Mesenchymal stem cell (in vitro differentiated cells and primary cell): ENCODE measurements around the gene GALNT12.

Experiments
- DNase-seq: peaks from one replicate; pipeline ENCODE4 v3.0.0-alpha.2; 2013
- H2AFZ ChIP-seq: one replicate; pipeline ENCODE4 v1.6.1; 2013; ENCODE audit warnings: low read depth, mild to moderate bottlenecking, control low read depth, inconsistent platforms, low read length, moderate library complexity
- H2AK5ac ChIP-seq: 2 replicates; pipeline ENCODE4 v1.6.1; 2013; ENCODE audit warnings: low read length, moderate library complexity, mild to moderate bottlenecking, inconsistent platforms; ENCODE audit not compliant: severe bottlenecking
- H2BK120ac ChIP-seq: one replicate; pipeline ENCODE4 v1.6.1; 2013; ENCODE audit warnings: low read depth, mild to moderate bottlenecking, inconsistent platforms, low read length, moderate library complexity
- H2BK12ac ChIP-seq, 2 experiments: one replicate each; pipeline ENCODE4 v1.6.1; 2013; ENCODE audit warnings: inconsistent platforms in 2 of 2, low read length in 2 of 2, mild to moderate bottlenecking in 2 of 2, moderate library complexity in 2 of 2, control low read depth in 1 of 2
- H2BK15ac ChIP-seq: one replicate; pipeline ENCODE4 v1.6.1; 2013; ENCODE audit warnings: mild to moderate bottlenecking, low read depth, inconsistent platforms; ENCODE audit not compliant: poor library complexity, severe bottlenecking
- H2BK5ac ChIP-seq: 2 replicates; pipeline ENCODE4 v1.6.1; 2013; ENCODE audit warnings: low read depth, mild to moderate bottlenecking, low read length, control low read depth, inconsistent platforms; ENCODE audit not compliant: poor library complexity, severe bottlenecking
- H3K14ac ChIP-seq, 2 experiments: one replicate each; pipeline ENCODE4 v1.6.1; 2013; ENCODE audit warnings: inconsistent platforms in 2 of 2, low read length in 2 of 2, control low read depth in 1 of 2, mild to moderate bottlenecking in 1 of 2, moderate library complexity in 1 of 2
- H3K18ac ChIP-seq, 2 experiments: one replicate each; pipeline ENCODE4 v1.6.1; 2013; ENCODE audit warnings: inconsistent platforms in 2 of 2, low read length in 2 of 2, control low read depth in 1 of 2, low read depth in 1 of 2, mild to moderate bottlenecking in 1 of 2
- H3K23ac ChIP-seq, 2 experiments: one replicate each; pipeline ENCODE4 v1.6.1; 2013; ENCODE audit warnings: inconsistent platforms in 2 of 2, low read length in 2 of 2, mild to moderate bottlenecking in 2 of 2, moderate library complexity in 2 of 2, control low read depth in 1 of 2
- H3K27ac ChIP-seq: 2 replicates; pipeline ENCODE4 v1.5.1; 2013; ENCODE audit warnings: mild to moderate bottlenecking, moderate library complexity, low read length, control low read depth, inconsistent platforms; ENCODE audit not compliant: poor library complexity, severe bottlenecking
- H3K27me3 ChIP-seq, 2 experiments: 2 replicates each; pipeline versions ENCODE4 v1.6.1 to v1.7.0; 2013; ENCODE audit warnings: low read length in 2 of 2, mild to moderate bottlenecking in 2 of 2, moderate library complexity in 2 of 2, control low read depth in 1 of 2, inconsistent platforms in 1 of 2; ENCODE audit not compliant: control insufficient read depth in 1 of 2, insufficient read depth in 1 of 2
- H3K36me3 ChIP-seq, 2 experiments: 2 replicates each; pipeline versions ENCODE4 v1.6.1 to v1.7.0; 2013; ENCODE audit warnings: low read length in 2 of 2, control low read depth in 1 of 2, inconsistent platforms in 1 of 2, low read depth in 1 of 2, mild to moderate bottlenecking in 1 of 2; ENCODE audit not compliant: insufficient read depth in 2 of 2, control insufficient read depth in 1 of 2
- H3K4ac ChIP-seq, 2 experiments: one replicate each; pipeline ENCODE4 v1.6.1; 2013; ENCODE audit warnings: inconsistent platforms in 2 of 2, low read length in 2 of 2, mild to moderate bottlenecking in 2 of 2, moderate library complexity in 2 of 2, control low read depth in 1 of 2, low read depth in 1 of 2
- H3K4me1 ChIP-seq: 2 replicates; pipeline ENCODE4 v1.6.1; 2013; ENCODE audit warnings: low read depth, low read length, control low read depth; ENCODE audit not compliant: control insufficient read depth, insufficient read depth
- H3K4me2 ChIP-seq: 2 replicates; pipeline ENCODE4 v1.6.1; 2013; ENCODE audit warnings: low read length, mild to moderate bottlenecking, inconsistent platforms; ENCODE audit not compliant: poor library complexity, severe bottlenecking
- H3K4me3 ChIP-seq, 2 experiments: 2 replicates each; pipeline versions ENCODE4 v1.5.1 to v1.7.0; 2013; ENCODE audit warnings: low read length in 2 of 2, mild to moderate bottlenecking in 2 of 2, control low read depth in 1 of 2, low read depth in 1 of 2; ENCODE audit not compliant: insufficient read depth in 1 of 2
- H3K79me1 ChIP-seq: replicated peaks from 2 replicates; pipeline ENCODE4 v1.6.1; 2013; ENCODE audit warnings: mild to moderate bottlenecking, control low read depth, low read length, inconsistent platforms; ENCODE audit not compliant: poor library complexity, severe bottlenecking
- H3K9ac ChIP-seq: 2 replicates; pipeline ENCODE4 v1.7.0; 2013; ENCODE audit warnings: mild to moderate bottlenecking, low read length, moderate library complexity
- H3K9me3 ChIP-seq: 2 replicates; pipeline ENCODE4 v1.7.0; 2013; ENCODE audit warnings: mild to moderate bottlenecking, low read length; ENCODE audit not compliant: control insufficient read depth
- H4K8ac ChIP-seq: one replicate; pipeline ENCODE4 v1.6.1; 2013; ENCODE audit warnings: inconsistent platforms, mild to moderate bottlenecking, low read length, moderate library complexity
- H4K91ac ChIP-seq: one replicate; pipeline ENCODE4 v1.6.1; 2013; ENCODE audit warnings: mild to moderate bottlenecking, low read length, inconsistent platforms
- WGBS: methylation state at CpG from one replicate; pipeline ENCODE4 v1.1.7; 2013; ENCODE audit warnings: mixed read lengths; 5-methylcytosine and 5-hydroxymethylcytosine counted together

Gene GALNT12

DNA sequence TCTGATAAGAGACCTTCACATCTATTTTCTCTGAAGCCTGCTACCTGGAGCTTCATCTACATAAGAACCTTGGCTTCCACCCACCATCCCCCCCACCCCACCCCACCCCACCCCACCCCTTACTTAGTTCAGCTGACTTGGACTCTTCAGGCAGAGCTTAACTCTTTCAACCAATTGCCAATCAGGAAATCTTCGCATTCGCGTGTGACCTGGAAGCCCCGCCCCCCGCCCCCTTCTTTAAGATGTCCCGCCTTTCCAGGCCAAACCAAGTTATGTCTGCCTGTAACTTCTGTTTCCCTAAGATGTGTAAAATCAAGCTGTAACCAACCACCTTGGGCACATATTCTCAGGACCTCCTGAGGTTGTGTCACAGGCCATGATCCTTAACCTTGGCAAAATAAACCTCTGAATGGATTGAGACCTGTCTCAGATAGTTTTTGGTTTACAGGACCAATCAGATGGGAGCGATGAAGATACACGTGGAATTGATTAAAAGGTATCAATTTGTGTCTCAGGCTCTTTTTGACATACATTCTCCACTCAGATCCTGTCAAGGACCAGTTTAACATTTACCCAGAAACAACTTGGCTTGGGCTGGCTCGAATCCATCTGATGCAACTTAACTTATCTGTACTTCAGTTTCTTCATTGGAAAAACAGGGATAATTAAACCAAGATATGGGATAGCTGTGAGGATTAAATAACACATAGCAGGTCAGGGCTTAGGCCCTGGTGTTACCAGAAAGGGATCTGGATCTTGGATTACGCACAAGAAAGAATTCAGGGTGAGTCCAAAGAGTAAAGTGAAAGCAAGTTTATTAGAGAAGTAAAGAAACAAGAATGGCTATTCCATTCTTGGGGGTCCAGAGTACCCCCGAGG is 43.6 kb downstream of the GALNT12 start:
- Histone ChIP-seq H3K36me3 (peaks cover 0 to 14% of the 10 kb centered on the region in 2 experiments), H3K4ac (no peak overlapping the region), H3K4me3 (no peak overlapping the region), H3K9ac (no peak overlapping the region), H2BK120ac (no peak overlapping the region), H3K27me3 (peaks cover 0 to 5% of the 10 kb centered on the region in 2 experiments), H3K4me2 (no peak overlapping the region), H3K4me1 (no peaks in the 10 kb centered on the region), H3K79me1 (no peaks in the 10 kb centered on the region), H3K23ac (no peak overlapping the region), H2BK15ac (no peak overlapping the region), H4K8ac (no peak overlapping the region), H3K14ac (no peak overlapping the region), H3K9me3 (peaks cover 3% of the 10 kb centered on the region), H2AFZ (no peak overlapping the region), H2AK5ac (no peak overlapping the region), H3K18ac (no peak overlapping the region), H2BK5ac (no peak overlapping the region), H2BK12ac (no peak overlapping the region), H4K91ac (no peak overlapping the region), H3K27ac (no peak overlapping the region)
- 74% methylated on average over 10 of the region's 11 CpGs for WGBS
- DNase-seq: no peak

- Histone ChIP-seq H3K27ac (no peak overlapping the region), H3K14ac (no peak overlapping the region), H3K4me3 (no peak overlapping the region), H3K4me2 (no peak overlapping the region), H2BK5ac (no peak overlapping the region), H3K36me3 (peaks cover 0 to 11% of the 10 kb centered on the region in 2 experiments), H2BK15ac (no peak overlapping the region), H4K8ac (no peak overlapping the region), H3K79me1 (no peaks in the 10 kb centered on the region), H3K23ac (no peak overlapping the region), H2AK5ac (no peak overlapping the region), H4K91ac (no peak overlapping the region), H2AFZ (no peak overlapping the region), H3K4me1 (no peaks in the 10 kb centered on the region), H3K18ac (no peak overlapping the region), H2BK120ac (no peak overlapping the region), H2BK12ac (no peak overlapping the region), H3K9ac (no peak overlapping the region), H3K27me3 (peaks cover 3 to 5% of the 10 kb centered on the region in 2 experiments), H3K9me3 (peaks cover 4% of the 10 kb centered on the region), H3K4ac (no peak overlapping the region)
- DNase-seq: no peak
- 76% methylated on average over 5 of the region's 6 CpGs for WGBS
Measured at GRCh38 chr9:98851730-98852459, 44.4 kb downstream of the GALNT12 start.

GRCh38 chr9:98852460-98852734 is 44.9 kb downstream of the GALNT12 start:
- Histone ChIP-seq H2AK5ac (no peak overlapping the region), H3K27me3 (peaks cover 3 to 5% of the 10 kb centered on the region in 2 experiments), H3K36me3 (peaks cover 0 to 6% of the 10 kb centered on the region in 2 experiments), H4K91ac (no peak overlapping the region), H3K4ac (no peak overlapping the region), H2AFZ (no peak overlapping the region), H2BK12ac (no peak overlapping the region), H2BK15ac (no peak overlapping the region), H3K23ac (no peak overlapping the region), H3K9ac (no peak overlapping the region), H3K27ac (no peak overlapping the region), H3K18ac (no peak overlapping the region), H4K8ac (no peak overlapping the region), H3K4me1 (no peaks in the 10 kb centered on the region), H3K4me2 (no peak overlapping the region), H3K9me3 (peaks cover 4% of the 10 kb centered on the region), H3K14ac (no peak overlapping the region), H3K79me1 (no peaks in the 10 kb centered on the region), H3K4me3 (no peak overlapping the region), H2BK5ac (no peak overlapping the region), H2BK120ac (no peak overlapping the region)
- no peak for DNase-seq
- WGBS: 93% methylated on average over 4 of the region's 6 CpGs

DNA sequence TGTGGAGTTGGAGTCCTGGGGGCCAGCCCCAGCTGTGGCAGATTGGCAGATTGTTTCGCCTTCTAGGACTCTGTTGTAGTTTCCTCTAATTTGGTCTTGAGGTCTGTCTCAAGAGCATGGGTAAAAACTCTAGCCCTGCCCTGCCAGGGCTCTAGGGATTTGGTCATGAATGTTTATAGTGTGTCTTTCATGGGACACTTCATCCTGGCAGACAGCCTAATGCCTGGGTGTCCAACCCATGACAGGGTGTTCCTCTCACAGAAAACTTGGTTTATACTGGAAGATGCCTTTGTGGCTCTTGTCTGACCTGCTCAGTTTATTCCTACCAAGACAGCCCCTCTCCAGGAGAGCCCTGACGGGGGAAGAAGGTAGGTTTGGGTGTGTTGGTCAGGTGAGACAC is 45.5 kb downstream of the GALNT12 start:
- no peak overlapping the region for H2BK5ac ChIP-seq
- H3K14ac ChIP-seq: no peak overlapping the region
- H3K79me1 ChIP-seq: no peaks in the 10 kb centered on the region
- no peak overlapping the region for H2BK15ac ChIP-seq
- H3K9me3 ChIP-seq: peaks cover 4% of the 10 kb centered on the region
- no peak overlapping the region for H2AFZ ChIP-seq
- H3K9ac ChIP-seq: no peak overlapping the region
- no peak overlapping the region for H2BK120ac ChIP-seq
- H3K4me3 ChIP-seq: no peak overlapping the region
- no peak overlapping the region for H4K8ac ChIP-seq
- H3K36me3 ChIP-seq: peaks cover 0 to 6% of the 10 kb centered on the region in 2 experiments
- H3K18ac ChIP-seq: no peak overlapping the region
- no peaks in the 10 kb centered on the region for H3K4me1 ChIP-seq
- no peak overlapping the region for H3K23ac ChIP-seq
- H3K4me2 ChIP-seq: no peak overlapping the region
- no peak for DNase-seq
- H3K27ac ChIP-seq: no peak overlapping the region
- no peak overlapping the region for H4K91ac ChIP-seq
- peaks cover 3 to 5% of the 10 kb centered on the region in 2 experiments for H3K27me3 ChIP-seq
- H3K4ac ChIP-seq: no peak overlapping the region
- no peak overlapping the region for H2AK5ac ChIP-seq
- WGBS: 92% methylated on average over 2 of the region's 2 CpGs
- H2BK12ac ChIP-seq: no peak overlapping the region
